Occipital lobe (tissue), 2 donors: ENCODE data around the gene RRP8. TPM values are rescaled to one million over a fixed set of nuclear protein-coding genes. Genes with fewer than 3 reads are reported as not detected.

ENCODE experiments used
- DNase-seq: peaks from one replicate; lab custom pipeline; 2025; lab: John Stamatoyannopoulos, UW
- total RNA-seq: library from RNA; depleted of rRNA; stranded (reverse); fragments of >200 nt; gene quantifications from one replicate; pipeline ENCODE4 v1.2.3, GENCODE V29; 2014

RRP8 gene
- total RNA-seq = 17.5 TPM

GRCh38 chr11:6603287-6604080 lies at the start of gene RRP8, which contains the start of gene ILK:
TSS of gene RRP8 (minus strand) at chr11:6603616. CDS start at chr11:6603502, 114 bp downstream.
TSS of gene ILK (plus strand) at chr11:6603774. CDS start at chr11:6604272, 498 bp downstream.
- DNase-seq = peak; percentile 90

DNA sequence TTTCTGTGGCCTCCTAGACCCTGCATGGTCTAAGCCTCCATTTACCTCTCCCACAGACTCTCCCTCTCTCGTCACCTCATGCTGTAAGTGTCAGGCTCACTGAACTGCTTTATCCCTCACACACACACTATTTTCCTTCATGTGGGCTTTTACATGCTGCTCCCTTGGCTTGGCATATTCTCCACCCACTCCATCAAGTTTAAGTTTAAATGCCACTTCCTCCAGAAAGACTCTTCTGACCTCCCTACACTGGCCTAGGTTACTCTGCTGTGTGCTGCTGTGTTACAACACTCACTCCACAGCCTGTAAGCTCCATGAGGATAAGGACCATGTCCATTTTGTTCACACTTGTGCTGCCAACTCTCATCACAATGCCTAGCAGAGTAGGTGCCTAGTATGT lies 49.7 kb upstream of the RRP8 start:
- no peak for DNase-seq

- no peak for DNase-seq
These were observed 48.8 kb upstream of the RRP8 start for GRCh38 chr11:6652182-6652581.

GRCh38 chr11:6650980-6651379 lies 47.6 kb upstream of the RRP8 start:
- no peak for DNase-seq

DNA sequence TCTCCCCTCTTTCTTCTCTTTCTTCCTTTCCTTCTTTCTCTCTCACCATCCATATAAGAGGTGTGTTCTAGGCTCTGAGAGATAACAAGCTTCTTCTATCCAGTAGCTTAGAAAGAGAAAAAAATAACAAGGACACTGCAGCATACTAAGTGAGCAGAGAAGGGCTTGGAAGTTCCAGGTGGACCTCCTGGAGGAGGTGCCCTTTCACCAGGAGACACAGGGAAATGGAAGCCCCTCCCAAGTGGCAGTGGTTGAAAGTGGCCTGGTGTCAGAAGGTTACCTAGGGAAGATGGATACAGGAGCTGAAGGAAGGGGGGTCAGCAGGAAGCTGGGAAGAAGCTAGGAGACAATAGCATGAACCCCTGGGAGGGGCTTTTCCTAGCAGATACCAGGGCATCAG lies 46.7 kb upstream of the RRP8 start:
- DNase-seq = no peak

DNA sequence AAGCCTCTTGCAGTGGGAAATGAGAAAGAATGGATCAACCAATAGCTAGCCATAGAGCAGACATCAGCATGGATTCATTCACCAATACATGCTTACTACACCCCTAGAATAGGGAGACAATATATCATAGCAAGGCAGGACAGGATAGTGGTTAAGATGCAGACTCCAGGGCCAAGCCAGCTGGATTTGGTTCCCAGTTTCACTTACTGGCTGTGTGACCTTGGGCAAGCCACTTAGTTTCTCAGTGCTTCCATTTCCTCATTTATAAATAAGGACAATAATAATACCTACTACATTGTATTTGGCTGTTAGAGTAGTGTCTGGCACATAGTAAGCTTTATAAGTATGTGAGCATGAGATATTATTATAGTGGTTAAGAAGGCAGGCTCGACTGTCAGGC lies 45.1 kb upstream of the RRP8 start:
- DNase-seq = no peak

- DNase-seq = no peak
These were observed 44.4 kb upstream of the RRP8 start for GRCh38 chr11:6647836-6648235.

GRCh38 chr11:6646918-6647679 lies 43.7 kb upstream of the RRP8 start:
- no peak for DNase-seq

- DNase-seq = no peak
These were observed 43.1 kb upstream of the RRP8 start for GRCh38 chr11:6646576-6646917.

DNA sequence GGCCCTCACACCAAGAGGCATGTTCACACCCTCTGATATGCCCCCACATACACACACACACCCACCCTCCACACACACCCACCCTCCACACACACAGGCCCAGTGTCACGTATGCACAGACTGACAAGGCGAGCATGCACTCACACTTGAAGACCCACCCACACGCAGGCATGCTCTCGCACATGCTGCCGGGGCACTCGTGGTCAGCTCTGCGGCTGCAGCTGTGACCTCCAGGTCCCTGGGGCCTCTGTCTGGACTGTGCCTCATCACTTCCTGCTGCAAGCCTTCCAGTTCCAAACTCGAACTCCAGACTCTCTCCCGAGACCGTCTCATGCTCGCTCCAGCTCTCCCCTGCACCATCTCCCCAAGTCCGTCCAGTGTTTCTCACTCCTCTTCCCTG lies 42.7 kb upstream of the RRP8 start:
- DNase-seq = no peak

DNA sequence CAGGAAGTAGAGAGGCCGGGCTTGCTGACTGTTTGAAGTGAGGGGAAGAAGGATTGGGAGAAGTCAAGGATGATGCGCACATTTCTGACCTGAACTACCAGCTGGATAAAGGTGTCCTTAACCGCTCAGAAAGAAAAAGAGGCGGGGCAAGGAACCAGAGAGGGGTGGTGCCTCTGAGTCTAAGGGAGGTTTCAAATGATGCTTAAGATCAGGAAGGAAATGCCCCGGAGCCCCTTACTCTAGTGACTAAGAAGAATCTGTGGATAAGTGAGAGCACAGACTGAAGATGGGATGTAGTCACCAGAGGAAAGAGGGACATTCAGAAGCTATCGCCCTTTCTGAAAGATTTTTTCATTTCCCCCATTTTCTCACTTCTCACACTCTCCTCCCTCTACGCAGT lies 39.5 kb upstream of the RRP8 start:
- DNase-seq = no peak

GRCh38 chr11:6640985-6641701 lies 37.7 kb upstream of the RRP8 start:
- DNase-seq = no peak

GRCh38 chr11:6640036-6640984 lies 36.9 kb upstream of the RRP8 start:
- no peak for DNase-seq

DNA sequence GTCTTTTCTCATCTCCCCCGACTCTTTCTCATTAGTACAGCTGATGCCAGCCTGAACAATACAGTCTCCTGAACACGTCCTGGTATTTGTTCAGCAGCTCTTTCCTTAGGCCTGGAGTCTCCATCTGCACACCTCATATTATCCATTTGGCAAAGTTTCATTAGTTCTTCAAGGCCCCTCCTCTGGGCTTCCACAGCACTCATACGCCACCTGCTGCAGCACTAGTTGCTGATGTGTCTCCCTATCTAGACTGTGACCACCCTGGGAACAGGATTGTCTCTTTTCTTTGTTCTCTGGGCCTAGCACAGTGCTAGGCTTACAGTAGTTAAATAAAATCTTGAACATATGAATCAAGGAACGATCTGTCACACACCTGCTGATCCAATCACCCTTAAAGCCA lies 35.0 kb upstream of the RRP8 start:
- no peak for DNase-seq

DNA sequence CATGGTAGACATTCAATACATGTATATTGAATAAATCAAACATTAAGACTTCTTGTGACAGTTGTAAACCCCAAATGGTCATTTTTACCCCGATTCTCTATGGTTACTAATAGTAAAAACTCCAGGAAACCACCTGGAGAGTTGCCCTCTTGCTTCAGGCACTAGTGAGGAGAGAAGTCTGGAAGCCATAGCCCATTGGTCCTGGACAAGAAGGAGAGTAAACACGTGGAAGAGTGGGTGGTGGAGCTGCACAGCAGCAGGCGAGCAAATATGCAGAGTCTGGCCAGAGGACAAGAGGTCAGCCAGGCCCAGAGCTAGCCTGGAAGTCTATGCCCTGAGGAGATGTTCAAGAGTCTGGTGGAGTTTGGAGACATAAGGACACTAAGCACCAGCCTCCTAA lies 34.5 kb upstream of the RRP8 start:
- DNase-seq = no peak

DNA sequence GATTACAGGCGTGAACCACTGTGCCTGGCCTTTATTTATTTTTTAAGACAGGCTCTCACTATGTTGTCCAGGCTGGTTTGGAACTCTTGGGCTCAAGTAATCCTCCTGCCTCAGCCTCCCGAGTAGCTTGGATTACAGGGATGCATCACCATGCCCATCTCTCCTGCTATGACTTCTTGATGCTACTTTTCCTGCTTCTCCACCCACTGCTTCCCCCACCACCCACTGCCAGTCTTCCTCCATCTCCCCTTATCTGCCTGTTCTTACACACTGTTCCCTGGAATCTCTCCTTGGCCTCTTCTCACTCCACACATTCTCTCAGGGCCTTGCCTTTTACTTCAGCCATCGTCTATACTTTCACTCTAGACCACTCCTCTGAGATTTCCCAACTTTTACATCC lies 33.1 kb upstream of the RRP8 start:
- DNase-seq = no peak

DNA sequence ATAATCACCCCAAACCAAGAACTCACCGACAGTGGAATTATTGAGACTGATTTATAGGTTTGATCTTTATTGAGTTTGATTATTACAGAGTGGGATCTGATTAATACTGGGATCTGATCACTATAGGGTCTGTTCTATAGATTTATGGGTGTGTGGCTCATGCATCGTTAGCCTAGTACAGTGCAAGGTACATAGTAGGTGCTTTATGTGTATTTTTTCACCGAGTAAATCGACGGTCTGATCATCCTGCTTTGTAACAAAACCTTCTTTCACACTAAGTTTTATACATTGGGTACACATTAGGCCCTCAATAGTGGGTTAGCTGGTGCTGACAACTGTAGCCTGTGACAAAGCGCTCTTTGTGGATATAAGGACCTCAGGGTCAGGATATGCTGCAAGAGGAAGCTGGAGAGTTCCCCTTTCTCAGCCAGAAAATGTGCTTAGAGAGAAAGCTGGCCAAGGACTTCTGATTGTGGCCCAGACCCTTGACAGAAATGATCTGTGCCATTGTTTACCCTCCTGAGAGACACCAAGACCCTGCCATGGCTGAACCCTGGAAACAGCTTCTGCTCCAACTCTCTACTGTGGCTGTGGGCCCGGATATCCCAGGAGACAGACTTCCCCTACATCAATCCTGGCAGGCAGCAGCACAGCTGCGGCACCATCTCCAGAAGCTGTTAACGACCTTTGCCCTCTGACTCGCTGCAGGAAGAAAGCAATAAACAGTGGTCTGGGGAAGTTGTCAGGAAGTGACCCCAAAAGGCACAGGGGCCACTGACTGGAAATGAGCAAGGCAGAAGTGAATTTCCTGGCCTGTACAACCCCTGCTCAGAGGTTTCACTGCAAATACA lies 31.9 kb upstream of the RRP8 start:
- DNase-seq = peak; percentile 29

DNA sequence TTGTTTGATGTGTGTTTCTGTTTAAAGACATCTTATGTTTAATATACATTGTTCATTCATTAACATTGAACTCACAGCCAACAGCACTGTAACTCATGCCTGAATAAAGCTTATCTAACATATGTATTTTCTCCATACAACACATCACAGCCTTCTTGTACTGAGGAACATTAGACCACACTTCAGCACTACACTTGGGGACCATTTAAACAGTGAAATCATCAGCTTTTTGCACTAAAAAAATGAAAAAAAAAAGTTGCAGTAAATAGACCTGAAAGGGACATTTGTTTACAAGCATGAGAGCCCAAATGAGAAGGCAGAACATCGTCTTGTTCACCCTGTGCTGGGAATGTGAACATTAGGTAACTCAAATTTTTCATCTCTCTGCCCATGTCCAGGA lies 31.1 kb upstream of the RRP8 start:
- DNase-seq = no peak

GRCh38 chr11:6633422-6634408 lies 30.3 kb upstream of the RRP8 start:
- DNase-seq = no peak
